Spleen (tissue), 7 donors: ENCODE measurements around the gene C5orf58.

Experiments used
- POLR2AphosphoS5 ChIP-seq, 3 donors: sonication (generic); formaldehyde crosslinking; IDR thresholded peaks; one replicate each; pipeline ENCODE4 v1.5.1; 2017; ENCODE audit warnings: antibody characterized with exemption in 3 of 3
- TF ChIP-seq, protein P1 (sequence below), 11 experiments: fragments of 200-600 bp in 7 of 11; fragments of 450-650 bp in 4 of 11; sonication (generic) in 4 of 11; IDR thresholded peaks in 8 of 11; conservative IDR thresholded peaks in 3 of 11; 1 replicate in 7 of 11; 2 replicates in 4 of 11; pipeline versions ENCODE4 v1.4.0 to v1.8.0; 2016 to 2021; ENCODE audit warnings: antibody characterized with exemption in 11 of 11, inconsistent platforms in 4 of 11, mild to moderate bottlenecking in 1 of 11
- donor health status: DM: no; HTN: no; CAD: no; lungs with moderate emphysema.
- donor health status: DM: no; HTN: no; CAD: no.
- donor health status: DM: no; HTN: no; CAD: no.

DNA sequence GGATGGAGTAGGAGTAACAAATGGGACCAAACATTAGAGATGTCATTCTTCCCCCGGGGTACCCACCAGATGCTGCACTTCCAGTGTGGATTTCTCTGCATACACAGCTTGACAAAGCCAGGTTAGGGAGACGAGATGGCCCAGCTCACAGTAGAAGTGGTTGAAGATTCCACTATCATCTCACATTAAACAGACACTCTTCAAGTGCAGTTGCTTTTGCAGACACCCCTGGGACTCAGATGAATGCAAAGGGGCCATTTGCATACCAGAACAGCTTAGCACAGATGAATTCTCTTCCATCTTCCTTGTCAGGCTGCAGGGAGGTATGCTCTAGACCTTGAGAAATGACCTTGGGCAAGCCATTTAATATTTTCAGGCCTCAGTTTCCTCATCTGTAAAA is 12.6 kb upstream of the C5orf58 start:
- TF ChIP-seq, protein P1, sequence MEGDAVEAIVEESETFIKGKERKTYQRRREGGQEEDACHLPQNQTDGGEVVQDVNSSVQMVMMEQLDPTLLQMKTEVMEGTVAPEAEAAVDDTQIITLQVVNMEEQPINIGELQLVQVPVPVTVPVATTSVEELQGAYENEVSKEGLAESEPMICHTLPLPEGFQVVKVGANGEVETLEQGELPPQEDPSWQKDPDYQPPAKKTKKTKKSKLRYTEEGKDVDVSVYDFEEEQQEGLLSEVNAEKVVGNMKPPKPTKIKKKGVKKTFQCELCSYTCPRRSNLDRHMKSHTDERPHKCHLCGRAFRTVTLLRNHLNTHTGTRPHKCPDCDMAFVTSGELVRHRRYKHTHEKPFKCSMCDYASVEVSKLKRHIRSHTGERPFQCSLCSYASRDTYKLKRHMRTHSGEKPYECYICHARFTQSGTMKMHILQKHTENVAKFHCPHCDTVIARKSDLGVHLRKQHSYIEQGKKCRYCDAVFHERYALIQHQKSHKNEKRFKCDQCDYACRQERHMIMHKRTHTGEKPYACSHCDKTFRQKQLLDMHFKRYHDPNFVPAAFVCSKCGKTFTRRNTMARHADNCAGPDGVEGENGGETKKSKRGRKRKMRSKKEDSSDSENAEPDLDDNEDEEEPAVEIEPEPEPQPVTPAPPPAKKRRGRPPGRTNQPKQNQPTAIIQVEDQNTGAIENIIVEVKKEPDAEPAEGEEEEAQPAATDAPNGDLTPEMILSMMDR (IDR thresholded peaks at IDR 0.05 in 8 of 11, conservative IDR thresholded peaks at IDR 0.05 in 3 of 11) = no peak
- TF ChIP-seq POLR2AphosphoS5 (IDR thresholded peaks at IDR 0.05) = no peak
